ENCODE data around the gene FAM200A.

Gene FAM200A

DNA sequence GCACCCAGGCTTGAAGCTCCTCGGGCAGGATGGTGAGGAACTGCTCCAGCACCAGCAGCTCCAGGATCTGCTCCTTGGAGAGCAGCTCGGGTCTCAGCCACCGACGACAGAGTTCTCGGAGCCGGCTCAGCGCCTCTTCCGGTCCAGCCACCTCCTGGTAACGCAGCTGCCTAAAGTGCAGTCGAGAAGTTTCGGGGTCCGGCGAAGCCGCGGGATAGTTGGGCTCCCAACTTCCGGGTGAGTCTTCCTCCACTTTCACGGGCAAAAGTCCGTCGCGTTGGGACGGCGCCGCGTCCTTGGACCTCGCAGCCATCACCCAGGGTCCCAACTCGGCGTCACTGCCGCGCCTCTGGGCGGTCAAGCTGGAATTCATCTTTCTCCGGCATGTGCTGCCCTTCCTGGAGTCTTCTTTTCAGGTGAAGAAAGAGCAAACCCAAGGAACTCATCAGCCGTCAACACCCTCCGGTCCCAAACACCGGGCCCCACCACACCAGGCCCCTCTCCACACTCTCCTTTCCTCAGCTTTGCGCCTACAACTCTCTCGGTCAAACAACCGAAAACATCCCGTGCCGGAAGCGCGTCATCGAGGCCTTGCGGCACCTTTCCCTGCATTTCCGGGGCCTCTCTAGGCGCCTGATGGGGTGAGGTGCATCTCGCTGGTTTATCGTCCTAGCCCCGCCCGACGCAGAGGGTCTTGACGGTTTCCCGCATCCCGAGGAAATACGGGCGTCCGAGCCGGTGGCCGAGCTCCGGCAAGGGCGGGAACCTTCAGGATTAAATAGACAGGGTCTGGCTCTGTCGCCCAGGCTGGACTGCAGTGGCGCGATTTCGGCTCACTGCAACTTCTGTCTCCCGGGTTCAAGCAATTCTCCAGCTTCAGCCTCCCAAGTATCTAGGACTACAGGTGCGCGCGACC lies 51.9 kb downstream of the FAM200A start, which contains the start of gene ZNF394:
ZNF394 (minus strand) TSS at position 561 of the 916 bp plus-strand sequence; CDS start at position 373, 188 bp downstream.
- DNase-seq, result peak; percentile 93

DNA sequence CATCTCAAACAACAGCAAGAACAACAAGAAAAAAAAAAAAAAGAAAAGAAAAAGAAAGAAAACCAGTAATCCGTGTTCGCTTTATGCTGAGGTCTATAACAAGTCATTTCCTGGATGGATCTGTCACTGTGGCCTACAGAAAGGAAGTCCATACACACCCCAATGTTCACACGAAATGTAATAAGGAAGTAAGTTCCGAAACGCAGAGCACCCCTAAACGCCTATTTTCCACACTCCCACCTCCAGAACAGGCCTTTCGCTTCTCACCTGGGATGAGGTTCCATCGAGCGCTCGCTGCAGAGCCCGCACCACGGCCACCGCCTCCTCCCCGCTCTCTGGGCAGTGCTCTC lies 52.6 kb downstream of the FAM200A start:
- DNase-seq, result peak; percentile 22

DNA sequence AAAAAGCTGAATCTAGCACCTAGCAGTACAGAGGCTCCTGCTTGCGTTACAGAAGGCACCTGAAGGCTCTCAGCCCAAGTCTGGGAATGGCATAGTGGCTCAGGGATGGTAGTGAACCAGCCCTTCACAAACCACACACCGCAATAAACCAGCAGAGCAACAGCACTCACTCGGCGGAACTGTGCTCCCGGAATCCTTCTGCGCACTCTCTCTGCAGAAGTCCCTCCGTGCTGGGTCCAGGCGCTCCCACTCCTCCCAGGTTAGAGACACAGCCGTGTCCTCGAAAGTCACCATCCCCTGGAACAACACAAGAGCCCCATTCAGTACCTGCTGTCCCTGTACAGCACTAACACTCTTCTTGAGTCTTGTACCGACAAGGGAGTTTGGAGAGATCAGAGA lies 53.4 kb downstream of the FAM200A start:
- DNase-seq, result no peak

DNA sequence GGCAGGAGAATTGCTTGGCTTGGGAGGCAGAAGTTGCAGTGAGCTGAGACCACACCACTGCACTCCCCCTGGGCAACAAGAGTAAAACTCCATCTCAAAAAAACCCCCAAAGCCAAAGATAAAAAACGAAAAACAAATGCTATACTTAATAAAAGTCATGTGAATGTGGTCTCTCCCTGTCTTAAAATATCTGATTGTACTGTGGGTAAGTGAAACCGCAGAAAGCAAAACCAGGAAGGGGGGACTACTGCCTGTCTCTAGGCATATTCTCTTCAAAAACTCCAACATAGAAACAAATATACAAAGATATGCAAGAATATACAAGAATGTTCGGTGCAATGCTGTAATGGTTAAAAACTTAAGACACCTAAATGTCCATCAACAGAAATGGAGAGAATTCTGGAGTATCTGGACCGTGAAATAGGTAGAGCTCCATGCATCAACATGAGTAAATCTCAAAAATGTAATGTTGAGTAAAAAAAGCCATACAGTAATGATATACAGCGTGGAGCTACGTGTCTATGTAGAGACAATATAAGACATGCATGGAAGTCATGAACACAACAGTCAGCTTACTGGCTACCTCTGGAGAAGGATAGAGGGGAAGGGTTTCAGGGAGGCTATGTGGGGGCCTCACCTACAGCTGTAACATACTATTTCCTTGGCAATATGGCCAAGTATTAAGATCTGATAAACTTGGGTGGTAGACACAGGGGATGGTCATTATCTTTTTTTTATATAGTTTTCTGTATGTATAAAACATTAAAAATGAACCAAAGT lies 54.0 kb downstream of the FAM200A start:
- DNase-seq, result no peak

Measured in CD4-positive, alpha-beta T cell treated with Interleukin-6 for 4 hours (primary cell).